SW480 (cell line): ENCODE measurements around the gene CHN2.

Experiments used
- DNase-seq: peaks from one replicate; pipeline ENCODE4 v3.0.0-alpha.2; 2016; ENCODE audit warnings: low spot score

CHN2 gene

DNA sequence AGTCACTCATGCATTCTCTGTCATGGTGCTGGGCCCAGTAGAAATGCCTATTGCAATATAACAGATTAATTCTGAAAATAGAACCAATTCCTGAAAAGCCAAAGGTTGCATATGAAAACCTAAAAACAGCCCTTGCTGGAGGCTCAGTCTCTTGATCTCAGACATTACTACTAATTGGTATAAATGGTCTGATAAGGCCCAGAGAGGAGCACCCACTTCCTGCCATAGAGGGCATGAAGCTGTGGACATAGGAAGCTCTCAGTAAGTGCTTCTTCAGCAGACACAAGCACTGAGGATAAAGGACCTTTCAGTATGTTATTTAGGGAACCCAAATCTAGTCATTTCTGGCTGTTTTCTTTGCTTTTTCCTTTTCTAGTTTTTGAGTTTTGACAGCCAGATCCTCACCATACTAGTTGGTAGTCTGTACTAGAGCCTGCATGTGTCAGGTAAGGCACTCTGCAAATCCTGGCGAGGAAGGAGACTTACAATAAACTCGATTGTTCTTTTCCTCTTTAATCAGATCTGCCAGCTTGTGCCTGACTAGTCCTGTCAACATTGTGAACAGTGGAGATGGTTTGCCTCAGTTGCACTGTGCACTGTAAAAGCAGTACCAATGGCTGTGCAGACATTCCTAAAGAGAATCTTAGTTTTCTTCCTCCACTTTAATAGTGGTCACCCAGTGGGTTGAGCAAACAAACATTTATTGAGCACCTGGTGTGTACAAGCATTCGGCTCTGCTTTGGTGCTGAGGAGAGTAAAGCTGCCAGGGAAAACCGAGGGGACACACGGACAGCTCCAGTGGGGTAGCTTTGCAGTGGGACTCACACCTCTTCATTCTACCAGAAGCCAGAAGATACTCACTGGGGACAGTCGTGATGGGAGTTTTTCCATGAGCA, 140.9 kb downstream of the CHN2 start:
- DNase-seq = no peak

GRCh38 chr7:29337546-29338116, 143.1 kb downstream of the CHN2 start:
- DNase-seq = no peak

GRCh38 chr7:29340696-29341095, 146.1 kb downstream of the CHN2 start:
- DNase-seq = no peak

DNA sequence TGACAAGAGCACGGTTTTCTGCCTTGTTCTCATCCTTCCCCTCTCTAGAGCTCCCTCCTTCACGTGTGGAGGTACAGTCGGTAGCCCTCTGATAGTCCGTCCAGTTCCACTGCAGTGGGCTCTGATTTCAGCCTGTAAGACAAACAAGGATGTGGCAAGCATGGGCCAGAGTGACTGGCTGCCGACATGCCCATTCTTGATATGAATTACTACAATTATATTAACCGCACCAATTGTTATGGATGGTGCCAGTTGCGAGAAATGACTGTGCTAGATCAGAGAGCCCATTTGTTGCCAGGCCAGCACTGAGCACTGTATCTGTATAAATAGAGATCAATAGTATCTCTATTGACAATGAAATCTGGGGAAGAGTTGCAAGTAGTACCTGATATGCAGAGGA, 146.6 kb downstream of the CHN2 start:
- DNase-seq = no peak

- DNase-seq = no peak
Measured at GRCh38 chr7:29342761-29343160, 148.2 kb downstream of the CHN2 start.

- DNase-seq = no peak
Measured at GRCh38 chr7:29343399-29343798, 148.8 kb downstream of the CHN2 start.

DNA sequence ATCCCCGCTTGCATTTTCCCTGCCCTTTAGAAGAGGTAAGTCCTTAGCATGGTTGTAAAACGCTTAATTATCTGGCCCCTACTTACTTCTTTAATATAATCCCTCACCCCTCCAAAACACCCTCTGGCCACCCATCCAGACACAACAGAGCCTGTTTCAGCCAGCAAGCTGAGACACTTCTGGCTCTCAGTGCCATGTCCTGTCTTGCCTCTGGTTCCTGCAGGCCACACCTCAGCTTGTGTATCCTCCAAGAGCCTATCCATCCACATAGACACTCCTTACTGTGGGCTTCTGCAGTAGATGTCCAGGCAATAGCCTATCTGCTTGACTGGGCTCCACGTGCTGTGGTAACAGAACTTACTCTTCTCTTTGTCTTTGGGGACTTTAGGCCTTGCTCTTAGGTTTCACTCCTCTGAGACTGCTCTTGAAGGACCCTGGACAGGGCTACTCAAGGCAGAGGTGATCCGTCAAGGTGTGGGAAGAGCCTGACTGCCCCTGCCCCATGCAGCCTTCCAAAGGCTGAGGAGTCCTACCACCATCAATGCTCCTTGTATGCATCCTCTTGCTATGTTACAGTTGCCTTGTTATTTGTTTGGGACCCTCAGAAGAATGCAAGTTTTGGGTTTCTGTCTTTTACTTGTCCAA, 149.9 kb downstream of the CHN2 start:
- no peak for DNase-seq

GRCh38 chr7:29345590-29345989, 151.0 kb downstream of the CHN2 start:
- DNase-seq = peak; percentile 68

DNA sequence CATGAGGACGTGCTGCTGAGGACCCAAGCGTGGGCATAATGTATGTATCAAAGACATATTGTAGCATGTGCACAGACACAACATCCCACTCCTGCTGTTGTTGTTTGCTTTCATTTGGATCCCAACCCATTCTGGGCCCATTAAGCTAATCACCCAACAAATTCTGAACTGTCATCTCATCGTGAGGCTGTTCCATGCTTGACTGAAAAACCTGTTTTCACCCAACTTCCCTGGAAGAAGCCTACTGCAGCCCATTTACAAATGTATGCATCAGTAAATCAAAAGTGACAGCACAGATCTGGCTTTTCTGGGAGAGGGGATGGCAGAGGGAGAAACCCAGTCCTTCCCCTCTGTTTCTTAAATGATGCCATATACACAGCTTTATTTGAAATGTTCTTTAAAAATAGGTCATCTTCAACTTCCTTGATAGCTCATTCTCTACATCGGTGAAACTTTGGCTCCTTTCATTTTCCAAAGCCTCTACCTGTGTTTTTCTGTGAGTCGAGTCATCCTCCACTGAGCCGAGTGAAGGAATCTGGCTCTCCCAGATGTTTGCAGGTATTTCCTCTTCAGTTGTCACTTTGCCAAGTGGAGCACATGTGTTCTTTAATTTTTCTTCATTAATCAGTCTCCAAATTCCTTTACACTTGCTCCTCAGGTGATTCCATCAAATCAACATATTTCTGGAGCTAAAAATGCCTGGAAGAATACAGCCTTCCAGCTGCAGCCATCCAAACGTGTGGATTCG, 151.8 kb downstream of the CHN2 start:
- DNase-seq = no peak

GRCh38 chr7:29349362-29349761, 154.8 kb downstream of the CHN2 start:
- DNase-seq = no peak

DNA sequence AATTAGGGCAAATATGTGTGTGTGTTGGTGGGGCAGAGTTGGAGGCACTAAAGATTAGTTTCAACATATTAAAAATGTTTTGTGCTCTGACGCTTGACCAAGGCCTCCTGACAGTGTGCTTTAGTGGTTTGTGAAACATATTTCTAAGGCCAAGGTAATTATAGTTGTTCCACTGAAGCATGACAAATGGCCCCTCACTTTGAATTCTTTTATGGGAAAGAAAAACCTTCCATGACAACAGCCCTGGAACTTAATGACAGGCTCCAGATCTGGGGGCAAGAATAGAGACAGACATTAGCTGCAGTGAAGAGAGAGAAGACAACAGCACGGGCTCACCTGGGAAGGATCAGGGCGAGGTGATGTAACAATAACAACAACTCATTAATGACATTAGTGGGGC, 155.8 kb downstream of the CHN2 start:
- peak; percentile 62 for DNase-seq

DNA sequence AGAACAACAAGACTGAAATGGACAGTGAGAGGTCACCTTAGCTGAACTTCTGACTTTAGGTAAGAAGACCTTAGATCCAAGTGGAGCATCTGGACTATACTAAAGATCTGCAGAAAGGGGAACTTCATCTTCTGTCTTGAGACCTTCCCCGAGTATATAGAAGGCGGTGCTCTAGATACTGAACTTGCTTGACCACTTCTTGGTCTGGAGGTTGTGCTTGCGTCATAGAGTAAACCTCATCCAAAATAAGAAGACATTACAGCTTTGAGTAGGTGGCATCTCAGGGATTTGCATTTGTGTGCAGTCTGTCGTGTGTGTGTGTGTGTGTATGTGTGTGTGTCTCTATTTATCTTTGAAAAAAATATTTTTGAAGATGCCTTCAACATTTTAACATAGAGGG, 157.5 kb downstream of the CHN2 start:
- DNase-seq = no peak

GRCh38 chr7:29353810-29354209, 159.2 kb downstream of the CHN2 start:
- no peak for DNase-seq

DNA sequence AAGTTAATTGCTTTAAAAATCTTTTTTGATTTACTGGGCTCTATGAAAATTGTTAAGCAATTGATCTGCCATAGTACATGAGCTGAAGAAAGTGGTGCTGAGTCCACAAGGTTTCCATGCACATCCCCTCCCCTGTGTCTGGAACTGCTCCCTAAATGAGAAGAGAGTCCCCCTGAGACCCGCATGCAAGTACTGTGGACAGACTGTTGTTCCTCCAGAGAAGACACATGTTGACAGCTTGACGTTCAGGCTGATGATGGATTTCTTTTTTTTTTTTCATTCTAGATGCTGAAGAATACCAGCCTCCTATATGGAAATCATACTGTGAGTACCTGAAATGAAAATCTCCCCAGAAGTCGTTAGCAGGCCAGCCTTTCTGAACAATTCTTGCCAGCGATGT, 159.8 kb downstream of the CHN2 start:
- no peak for DNase-seq

- DNase-seq = no peak
Measured at GRCh38 chr7:29355388-29355787, 160.8 kb downstream of the CHN2 start.

DNA sequence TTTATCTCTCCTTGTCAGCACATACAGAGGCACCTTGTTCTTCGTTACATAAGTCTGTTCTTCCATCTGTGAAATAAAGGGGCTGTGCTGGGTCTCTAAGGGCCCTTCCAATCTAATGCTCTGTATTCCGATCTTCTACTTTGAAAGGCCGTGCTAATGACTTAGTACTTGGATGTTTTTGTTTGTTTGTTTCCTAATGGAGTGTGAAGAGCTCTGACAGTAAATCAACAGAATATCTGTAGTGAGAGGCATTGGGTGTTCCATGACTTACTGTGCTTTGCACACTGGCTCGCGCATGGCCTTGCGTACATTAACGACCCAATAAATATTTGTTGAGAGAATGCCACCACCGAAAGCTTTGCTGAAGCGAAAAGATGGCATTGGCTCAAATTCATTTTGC, 162.1 kb downstream of the CHN2 start:
- no peak for DNase-seq

- DNase-seq = no peak
Measured at GRCh38 chr7:29359482-29360093, 165.0 kb downstream of the CHN2 start.

DNA sequence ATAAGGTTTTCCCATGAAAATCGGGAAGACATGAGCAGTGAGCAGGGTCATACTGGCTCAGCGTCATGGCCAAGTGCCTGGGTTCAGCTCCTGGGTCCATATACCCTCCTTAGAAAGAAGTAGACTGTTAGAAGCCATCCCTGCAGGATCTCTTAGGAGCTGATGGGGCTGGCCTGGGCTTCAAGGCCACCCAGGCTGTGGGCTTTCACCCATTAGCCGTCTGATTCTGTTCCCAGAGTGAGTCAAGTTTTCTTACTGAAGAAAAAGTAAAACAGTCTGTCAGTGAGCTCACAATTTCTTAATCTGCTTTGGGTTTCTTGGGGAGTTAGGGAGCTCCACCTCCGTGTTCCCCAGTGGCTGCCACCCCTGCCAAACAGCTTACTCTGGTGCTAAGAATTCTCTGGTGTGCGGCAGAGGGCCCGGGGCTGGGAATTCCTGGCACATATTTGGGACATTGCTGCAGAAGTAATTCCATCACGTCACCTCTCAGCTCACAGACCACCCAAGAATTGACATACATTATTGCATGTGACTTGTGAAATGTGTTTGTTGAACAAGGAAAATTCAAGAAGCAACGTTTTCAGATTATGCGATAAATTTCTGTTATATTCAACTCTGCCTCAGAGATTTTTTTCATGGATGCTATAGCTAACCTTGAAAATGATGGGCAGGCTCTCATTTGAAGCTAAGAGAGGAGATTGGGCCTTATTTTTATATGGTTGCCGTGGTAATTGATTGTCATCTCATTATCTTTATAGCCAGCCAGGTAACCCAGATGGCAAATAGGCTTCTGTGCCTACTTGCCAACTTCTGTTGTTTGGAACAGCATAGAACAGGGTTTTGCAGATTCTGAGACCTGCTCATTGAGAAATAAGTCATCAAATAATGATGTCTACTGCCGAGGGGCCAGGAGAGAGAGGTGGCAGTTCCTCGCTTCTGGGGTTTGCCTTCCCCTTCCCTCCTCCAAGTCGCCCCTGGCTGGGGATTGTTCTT, 166.4 kb downstream of the CHN2 start:
- DNase-seq = no peak

GRCh38 chr7:29362380-29362779, 167.8 kb downstream of the CHN2 start:
- no peak for DNase-seq

DNA sequence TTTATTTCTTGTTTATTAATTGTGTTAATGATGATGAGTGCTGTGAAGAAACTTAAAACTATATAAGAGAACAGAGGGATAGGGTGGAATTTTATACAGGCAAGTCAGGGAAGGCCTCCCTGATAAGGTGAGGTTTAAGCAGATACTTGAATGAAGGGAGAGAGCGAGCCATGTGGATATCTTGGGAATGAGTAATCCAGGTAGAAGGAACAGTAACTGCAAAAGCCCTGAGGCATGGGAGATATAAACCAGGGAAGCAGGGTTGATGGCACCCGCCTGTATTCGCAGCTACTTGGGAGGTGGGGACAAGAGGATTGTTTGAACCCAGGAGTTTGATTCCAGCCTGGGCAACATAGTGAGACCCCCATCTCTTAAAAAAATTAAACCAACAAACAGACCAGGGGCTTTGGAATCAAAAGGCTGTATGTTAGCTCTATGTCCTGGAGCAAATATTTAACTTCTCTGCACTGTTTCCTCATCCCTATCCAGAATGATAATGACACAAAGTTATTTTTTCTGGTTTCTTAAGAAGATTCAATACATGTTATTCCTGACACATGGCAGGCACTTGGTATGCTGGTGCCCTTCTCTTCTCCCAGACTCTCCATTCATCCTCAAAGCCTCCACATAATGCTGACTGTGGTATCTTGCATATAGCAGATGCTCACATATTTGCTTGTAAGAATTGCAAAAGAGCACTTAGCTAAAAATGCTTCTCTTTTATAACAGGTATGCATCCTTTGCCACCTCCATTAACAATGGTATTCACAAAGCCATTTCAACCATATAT, 169.3 kb downstream of the CHN2 start:
- DNase-seq = no peak
